HG02678 (cell line): Measurements from ENCODE around the gene TTLL11.

Experiments
- ATAC-seq: cut with Tn5 transposase; IDR thresholded peaks from one replicate; pipeline ENCODE4 v1.9.1; 2021; ENCODE audit warnings: mild to moderate bottlenecking, moderate library complexity; ENCODE audit not compliant: unreplicated experiment

TTLL11 gene, protein sequence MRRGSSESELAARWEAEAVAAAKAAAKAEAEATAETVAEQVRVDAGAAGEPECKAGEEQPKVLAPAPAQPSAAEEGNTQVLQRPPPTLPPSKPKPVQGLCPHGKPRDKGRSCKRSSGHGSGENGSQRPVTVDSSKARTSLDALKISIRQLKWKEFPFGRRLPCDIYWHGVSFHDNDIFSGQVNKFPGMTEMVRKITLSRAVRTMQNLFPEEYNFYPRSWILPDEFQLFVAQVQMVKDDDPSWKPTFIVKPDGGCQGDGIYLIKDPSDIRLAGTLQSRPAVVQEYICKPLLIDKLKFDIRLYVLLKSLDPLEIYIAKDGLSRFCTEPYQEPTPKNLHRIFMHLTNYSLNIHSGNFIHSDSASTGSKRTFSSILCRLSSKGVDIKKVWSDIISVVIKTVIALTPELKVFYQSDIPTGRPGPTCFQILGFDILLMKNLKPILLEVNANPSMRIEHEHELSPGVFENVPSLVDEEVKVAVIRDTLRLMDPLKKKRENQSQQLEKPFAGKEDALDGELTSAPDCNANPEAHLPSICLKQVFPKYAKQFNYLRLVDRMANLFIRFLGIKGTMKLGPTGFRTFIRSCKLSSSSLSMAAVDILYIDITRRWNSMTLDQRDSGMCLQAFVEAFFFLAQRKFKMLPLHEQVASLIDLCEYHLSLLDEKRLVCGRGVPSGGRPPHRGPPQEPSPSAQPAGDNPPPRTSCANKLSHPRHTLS

DNA sequence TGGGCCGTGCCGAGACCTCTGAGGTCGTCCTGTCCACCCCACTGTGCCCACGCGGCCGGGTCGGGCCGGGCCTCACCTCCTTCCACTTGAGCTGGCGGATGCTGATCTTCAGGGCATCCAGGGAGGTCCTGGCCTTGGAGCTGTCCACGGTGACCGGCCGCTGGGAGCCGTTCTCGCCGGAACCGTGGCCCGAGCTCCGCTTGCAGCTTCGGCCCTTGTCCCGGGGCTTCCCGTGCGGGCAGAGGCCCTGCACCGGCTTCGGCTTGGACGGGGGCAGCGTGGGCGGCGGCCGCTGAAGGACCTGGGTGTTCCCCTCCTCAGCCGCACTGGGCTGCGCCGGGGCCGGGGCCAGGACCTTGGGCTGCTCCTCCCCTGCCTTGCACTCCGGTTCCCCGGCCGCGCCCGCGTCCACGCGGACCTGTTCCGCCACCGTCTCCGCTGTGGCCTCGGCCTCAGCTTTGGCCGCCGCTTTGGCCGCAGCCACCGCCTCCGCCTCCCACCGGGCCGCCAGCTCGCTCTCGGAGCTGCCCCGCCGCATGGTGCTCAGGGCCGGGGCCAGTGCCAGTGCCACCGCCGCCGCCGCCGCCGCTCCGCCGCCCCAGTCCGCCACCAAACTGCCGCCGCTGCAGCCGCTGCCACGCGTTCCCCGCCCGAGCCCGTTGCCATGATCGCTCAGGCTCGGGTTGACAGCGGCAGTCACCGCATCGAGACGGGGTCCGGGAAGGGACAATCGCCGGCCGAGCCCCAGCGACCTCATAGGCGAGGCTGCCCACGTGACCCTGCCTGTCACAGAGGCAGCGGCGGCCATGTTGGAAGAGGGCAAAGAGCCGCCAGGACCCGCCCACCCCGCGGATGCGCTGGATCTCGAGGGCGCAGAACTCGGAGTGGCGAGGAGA, at the start of gene TTLL11:
Gene TTLL11, minus strand, starts transcription at position 698 of the 896 bp plus-strand sequence. Its CDS starts 160 bp downstream, at position 538.
- ATAC-seq = peak; percentile 90

- ATAC-seq = no peak
These were observed 48.6 kb upstream of the TTLL11 start for GRCh38 chr9:122141671-122142070.

DNA sequence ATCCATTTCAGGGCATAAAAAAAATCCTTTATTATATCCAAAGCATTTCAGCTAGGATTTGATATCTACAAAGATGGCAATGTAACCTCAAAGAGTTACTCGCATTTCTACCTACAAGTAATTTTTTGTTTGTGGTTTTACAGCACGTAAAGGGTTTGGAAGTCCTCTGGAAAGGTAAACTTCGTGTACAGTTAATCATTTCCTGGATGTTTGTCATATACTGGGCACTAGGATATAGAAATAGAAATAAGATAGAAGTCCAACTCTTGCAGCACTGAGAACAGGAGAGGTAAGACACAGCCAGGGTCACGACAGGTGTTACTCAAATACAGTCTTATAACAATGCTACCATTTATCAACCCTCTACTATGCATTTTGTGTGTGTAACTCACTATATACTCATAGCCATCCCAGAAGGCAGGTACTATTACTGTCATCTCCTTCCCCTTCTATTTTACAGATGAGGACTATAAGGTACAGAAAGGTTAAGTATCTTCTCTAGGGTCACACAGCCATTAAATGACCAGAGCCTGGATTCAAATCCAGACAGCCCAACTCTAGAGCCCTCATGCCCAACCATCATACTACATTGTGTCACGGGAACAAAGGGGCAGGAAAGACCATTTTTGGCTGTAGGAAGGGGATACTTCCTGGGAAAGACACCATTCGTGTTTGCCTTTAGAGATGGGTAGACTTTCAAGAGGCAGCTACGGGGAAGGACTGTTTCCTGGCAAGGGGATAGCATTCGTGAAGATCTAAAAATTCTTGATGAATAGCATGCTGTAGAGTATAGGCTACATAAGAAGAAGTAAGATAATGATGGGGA, 47.5 kb upstream of the TTLL11 start:
- ATAC-seq = no peak

- no peak for ATAC-seq
These were observed 45.6 kb upstream of the TTLL11 start for GRCh38 chr9:122138560-122139268.

DNA sequence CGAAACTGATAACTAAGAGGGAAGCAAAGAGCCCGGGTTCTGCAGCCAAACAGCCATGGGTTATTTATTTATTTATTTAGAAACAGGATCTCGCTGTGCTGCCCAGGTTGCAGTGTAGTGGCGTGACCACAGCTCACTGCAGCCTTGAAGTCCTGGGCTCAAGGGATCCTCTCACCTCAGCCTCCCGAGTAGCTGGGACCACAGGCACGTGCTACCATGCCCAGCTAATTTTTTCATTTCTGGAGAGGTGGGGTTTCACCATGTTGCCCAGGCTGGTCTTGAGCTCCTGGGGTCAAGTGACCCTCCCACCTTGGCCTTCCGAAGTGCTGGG, 42.4 kb upstream of the TTLL11 start:
- ATAC-seq = no peak

DNA sequence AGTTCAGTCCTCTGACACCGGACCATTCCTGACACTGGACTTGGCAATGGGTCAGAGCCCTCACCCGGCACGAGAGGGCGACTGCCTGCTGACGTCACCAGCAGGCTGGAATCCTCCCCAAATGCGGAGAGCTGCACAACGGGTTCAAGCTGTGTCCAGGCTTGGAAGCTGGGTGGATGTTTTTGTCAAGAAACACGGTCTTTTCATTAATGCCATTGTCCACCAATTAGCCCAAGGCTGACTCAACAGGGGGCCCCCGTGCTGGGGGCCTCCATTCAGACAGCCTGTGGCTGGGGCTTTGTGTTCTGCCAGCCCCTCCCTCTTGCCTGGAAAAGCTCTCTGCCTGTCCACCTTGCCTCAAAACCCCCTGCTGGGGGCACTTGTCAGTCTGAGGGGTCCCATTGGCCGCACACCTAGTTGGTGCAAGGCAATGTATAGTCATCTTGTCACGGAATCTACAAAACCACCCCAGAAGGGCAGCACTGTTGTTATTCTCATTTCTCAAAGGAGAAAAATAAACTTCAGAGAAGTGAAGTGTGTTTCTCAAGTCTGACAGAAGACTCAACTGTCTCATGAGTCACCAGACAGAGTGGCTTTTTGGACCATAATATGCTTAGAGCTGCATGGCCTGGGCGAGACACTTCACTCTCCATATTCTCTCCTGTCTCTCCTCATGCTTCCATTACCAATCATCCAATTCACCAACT, 41.9 kb upstream of the TTLL11 start:
- no peak for ATAC-seq

DNA sequence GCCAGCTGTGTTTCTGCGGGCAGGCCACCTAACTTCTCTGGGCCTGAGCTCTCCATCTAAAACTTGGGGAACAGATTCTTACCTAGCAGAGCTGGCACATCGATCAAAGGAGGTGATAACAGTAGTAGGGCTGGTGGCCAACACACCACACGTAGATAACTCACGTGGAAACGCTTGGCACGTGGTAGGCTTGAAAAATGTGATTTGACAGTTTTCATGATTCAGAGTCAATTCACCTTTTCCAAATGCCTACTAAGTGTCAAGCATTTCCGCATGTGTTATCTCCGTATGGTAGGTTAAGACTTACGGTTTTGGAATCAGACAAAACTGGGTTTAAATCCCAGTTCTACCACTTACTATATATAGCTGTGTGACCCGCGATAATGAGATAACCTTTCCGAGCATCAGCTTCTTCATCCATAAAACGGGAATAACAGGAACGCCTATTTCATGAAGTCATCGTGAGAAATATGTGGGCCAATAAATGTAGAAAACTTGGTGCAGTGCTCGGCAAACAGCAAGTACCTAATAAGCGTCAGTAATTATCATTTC, 41.0 kb upstream of the TTLL11 start:
- no peak for ATAC-seq

- no peak for ATAC-seq
These were observed 40.3 kb upstream of the TTLL11 start for GRCh38 chr9:122133263-122133983.

GRCh38 chr9:122132539-122132938, 39.4 kb upstream of the TTLL11 start:
- no peak for ATAC-seq

DNA sequence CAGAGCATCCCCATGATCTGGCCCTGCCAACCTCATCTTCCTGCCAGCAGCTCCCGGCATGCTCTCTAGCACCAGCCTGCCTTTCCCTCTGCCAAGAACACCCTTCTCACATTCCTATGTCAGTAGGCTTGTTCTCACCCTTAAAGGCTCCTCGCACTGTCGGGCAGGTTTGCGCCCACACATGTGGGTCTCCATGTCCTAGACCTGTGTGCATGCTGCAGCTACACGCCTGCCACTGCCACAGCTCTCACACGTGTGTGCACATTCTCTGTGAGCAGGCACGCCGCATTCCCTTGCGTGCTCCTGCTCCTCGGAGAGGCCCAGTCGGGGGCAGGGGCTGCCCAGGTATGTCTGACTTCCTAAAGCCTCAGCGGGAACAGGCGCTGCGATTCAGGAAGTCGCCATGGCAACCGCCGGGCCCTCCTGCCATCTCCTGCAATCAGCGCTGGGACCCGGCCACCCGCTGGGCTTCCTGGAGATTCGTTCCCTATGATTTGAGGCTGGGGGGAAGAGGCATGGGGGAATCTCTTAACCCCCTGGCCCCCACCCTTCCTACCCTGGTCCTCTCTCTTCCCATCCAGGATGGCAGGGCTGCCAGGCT, 38.4 kb upstream of the TTLL11 start:
- ATAC-seq = no peak

DNA sequence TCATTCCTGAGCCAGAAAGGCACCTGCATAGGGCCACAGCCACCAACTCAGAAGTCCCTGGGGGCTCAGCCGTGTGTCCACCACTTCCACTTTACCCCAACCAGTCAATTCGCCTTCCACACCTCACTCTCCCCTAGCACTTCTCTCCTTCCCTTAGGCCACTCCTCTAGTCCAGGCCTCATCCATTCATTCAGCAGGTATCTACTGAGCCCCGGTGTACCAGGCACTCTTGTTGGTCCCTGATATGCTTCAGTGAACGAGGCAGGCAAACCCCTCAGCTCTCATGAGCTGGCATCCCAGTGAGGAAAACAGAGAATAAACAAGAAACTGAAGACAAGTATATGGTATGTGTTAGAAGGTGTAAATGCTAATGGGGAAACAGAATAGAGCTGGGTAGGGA, 37.7 kb upstream of the TTLL11 start:
- ATAC-seq = no peak

DNA sequence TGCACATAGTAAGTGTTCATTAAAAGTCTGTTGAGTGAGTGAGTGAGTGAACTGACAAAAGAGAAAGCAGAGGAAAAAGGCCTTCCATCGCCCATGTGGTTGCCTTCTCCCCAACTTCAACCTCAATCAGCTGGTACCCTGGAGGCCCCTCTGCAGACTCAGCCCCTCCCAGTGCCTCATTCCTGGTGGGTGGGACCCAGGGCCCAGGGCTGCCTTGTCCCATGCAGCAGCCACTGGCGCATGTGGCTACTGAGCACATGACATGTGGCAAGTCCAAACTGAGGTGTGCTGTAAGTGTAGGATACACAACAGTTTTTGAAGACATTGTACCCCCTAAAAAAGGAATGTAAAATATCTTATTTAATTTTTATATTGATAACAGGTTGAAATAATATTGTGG, 36.9 kb upstream of the TTLL11 start:
- ATAC-seq = no peak

DNA sequence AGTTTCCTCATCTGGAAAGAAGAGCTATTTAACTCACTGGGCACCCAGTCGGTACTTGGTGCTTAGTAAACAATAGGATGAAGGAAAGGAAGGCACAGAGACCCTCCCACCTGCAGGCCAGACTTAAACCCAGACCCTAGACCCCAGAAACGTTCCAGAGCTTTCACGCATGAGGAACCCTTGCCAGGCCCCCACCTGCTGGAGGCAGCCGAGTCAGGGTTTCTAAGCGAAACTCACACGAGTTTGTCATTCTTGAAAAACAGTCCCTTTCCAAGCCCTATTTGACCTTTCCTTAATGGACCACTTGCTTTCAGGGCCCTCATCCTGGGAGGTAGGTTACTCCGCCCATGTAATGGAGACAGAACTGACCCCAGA, 35.8 kb upstream of the TTLL11 start:
- no peak for ATAC-seq

GRCh38 chr9:122128007-122128968, 35.2 kb upstream of the TTLL11 start:
- no peak for ATAC-seq

DNA sequence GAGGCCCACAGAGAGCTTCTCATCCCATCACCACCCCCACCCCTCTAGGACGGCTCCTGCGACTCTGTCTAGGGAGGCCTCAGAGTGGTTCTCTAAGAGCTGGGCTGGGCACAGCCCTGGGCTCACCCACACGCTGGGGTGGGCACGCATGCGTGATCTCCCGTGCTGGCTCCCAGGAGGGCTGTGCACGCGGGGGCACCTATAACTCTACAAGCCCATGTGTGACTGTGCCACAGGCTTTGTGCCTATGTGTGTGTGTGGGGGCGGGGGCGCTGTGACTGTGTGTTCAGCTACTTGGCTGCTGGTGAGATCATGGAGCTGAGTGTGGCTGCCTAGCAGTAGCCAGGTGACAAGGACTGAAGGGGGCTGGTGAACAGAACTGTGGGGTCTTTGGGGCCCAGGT, 34.3 kb upstream of the TTLL11 start:
- no peak for ATAC-seq

GRCh38 chr9:122126331-122127261, 33.5 kb upstream of the TTLL11 start:
- ATAC-seq = no peak
